ENCODE measurements around the gene MIS18BP1. TPM values are rescaled to one million over a fixed set of nuclear protein-coding genes. Genes with fewer than 3 reads are reported as not detected.

The MIS18BP1 gene
- total RNA-seq, result 31.0 and 31.8 TPM in 2 replicates

GRCh38 chr14:45253070-45253753, at the start of gene MIS18BP1:
MIS18BP1 (minus strand) TSS chr14:45253202; CDS start chr14:45247286, 5,916 bp downstream.

Other genes starting within 250 kb of the MIS18BP1 start
- gene PRPF39, start 169.1 kb downstream of the MIS18BP1 start, total RNA-seq, result 13.0 and 14.2 TPM in 2 replicates
- gene FKBP3, start 118.7 kb downstream of the MIS18BP1 start, total RNA-seq, result 55.7 and 55.9 TPM in 2 replicates
- 7.2 and 7.6 TPM in 2 replicates for gene FANCM, start 117.3 kb downstream of the MIS18BP1 start, total RNA-seq